Fibroblast of upper back skin (primary cell): ENCODE data around the gene NEB.
A peak's percentile ranks its signal among the peaks of the same experiment; 100 is the strongest.
"Not testable (repeated sequence)": the region's sequence is repeated elsewhere in the genome, so short reads cannot be mapped to it uniquely, and the experiment has no call there.

Experiments
- DNase-seq: peaks from one replicate; pipeline ENCODE4 v3.0.0-alpha.2; 2013

Gene NEB

DNA sequence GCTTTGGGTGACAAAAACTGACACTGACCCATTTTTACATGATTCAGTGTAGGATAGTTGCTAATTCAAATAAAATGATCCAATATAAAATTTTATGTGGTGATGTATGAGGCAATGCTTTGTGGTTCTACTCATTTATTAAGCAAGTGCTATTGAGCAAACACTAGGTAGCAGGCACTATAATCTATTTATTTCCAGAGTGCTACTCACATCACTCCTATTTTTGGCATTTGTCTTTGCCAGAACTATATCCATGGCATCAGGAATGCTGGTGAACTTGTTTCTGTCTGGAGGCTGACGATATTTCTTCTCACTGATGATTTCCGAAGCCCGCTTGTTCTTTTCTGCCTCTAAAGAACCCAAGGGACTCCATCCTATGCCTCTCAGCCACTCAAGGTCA is 84.3 kb downstream of the NEB start:
- DNase-seq = no peak

DNA sequence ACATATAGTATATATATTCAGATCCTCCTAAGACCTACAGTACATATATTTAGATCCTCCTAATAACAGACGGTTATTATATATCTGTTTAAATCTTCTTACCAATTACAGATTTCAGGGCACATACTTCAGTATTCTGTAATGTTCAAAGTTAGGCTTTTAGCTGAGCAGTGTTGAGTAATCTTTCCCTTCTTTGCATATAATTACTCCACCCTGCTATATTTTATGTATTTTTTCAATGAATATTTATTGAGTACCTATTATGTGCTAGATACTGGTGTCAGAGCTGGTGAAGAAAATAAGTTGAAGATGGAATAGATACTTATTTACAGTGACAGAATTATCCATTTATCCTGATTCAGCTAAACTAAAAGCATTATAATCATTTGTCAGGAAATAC is 84.9 kb downstream of the NEB start:
- DNase-seq = no peak

DNA sequence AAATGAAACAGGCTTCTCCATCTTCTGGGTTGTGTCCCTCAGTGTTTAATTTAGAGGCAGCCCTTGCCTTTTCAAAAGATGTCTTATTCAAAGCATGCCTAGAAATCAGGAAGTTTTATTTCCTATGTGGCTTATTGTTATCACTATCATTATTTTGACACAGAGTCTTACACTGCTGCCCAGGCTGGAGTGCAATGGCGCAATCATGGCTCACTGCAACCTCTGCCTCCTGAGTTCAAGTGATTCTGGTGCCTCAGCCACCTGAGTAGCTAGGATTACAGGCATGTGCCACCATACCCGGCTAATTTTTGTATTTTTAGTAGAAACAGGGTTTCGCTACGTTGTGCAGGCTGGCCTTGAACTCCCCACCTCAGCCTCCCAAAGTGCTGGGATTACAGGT is 87.8 kb downstream of the NEB start:
- not testable (repeated sequence) for DNase-seq

DNA sequence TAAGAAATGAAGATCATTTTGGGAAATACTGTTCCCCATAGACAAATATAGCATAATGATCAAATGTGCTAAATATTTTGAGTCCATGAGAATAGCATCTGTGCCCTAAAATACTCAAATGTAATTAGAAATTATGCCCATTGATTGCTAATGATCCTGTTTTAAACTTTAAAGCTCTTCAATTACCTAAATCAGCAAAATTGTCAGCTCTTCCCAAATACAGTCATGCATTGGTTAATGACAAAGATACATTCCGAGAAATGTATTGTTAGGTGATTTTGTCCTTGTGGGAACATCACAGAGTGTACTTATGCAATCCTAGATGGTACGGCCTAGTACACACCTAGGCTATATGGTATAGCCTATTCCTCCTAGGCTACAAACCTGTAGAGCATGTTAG is 89.7 kb downstream of the NEB start:
- DNase-seq = no peak

DNA sequence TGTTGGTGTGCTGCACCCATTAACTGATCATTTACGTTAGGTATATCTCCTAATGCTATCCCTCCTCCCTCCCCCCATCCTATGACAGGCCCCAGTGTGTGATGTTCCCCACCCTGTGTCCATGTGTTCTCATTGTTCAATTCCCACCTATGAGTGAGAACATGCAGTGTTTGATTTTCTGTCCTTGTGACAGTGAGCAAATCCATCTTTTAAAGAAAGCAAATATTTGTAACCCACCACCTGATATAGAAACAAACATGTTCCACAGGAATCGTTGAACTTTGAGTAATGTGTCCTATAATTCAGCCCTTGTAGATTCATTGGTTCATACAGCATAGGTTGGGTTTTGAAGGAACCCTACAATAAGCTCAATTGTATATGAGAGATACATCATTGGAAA is 92.4 kb downstream of the NEB start:
- DNase-seq = not testable (repeated sequence)

DNA sequence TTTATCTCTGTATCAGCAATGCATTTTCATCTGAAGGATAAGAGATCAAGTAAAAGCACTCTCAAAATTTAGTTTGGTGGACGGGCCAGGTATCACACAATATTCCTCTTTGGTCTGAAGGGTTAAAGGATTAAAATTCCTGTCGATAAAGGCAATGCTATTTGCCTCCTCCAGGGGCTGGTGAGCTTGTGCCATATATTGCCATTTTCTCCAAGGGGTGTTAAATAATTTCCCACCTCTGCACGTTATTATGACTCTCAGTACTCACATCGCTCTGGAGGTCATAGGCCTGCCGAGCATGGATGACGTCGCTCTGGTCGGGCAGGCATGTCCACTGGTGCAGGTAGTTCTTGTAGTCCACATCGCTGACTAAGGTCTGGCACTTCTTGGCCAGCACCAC is 94.2 kb downstream of the NEB start:
- no peak for DNase-seq

DNA sequence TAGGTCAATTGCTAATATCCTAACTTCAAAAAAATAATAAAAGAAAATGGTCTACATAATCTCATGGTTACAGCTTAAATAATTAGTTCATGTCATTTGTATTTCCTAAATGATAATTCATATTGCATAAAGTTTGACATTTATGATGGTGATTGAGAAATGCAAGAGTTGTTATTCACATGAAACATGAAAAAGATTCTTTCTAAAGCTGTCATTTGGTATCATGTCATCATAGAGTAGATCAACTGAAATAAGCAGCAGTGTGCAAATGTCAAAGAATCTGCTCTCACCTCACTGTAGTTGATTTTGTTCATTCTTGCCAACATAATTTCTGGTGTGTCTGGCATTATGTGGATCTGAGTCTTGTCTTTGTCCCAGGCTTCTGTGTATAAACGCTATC is 95.3 kb downstream of the NEB start:
- DNase-seq = no peak

DNA sequence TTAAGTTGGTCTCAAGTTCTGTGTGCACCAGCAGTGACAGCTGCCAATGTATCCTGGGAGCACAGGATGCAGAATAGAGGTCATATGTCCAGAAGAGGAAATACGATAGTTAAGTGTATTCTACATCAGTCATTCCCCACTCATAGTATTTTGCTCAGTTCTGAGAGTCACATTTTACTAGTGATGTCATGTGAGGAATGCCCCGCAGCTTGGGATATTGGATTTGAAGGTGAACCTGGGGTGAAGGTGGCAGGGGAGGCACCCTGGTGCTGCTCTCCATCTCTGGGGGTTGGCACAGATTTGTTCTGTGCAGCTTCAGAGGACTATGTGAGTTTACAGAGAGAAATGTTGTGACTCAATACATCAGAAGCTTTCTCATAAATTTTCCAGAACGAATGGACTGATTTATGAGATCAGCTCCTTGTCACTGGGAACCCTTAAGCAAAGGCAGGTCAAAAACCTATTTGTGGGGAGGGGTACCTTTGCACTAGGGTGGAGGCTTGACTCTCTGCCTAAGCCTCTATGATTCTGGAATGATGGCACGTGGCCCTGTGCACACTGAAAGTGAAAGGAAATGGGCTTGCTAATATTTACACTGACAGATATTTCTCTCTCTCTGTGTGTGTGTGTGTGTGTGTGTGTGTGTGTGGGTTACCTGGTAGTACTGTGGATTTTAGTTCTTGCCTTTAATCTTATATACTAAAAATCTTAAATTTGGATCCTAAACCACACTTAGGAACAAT is 95.9 kb downstream of the NEB start:
- DNase-seq = no peak

DNA sequence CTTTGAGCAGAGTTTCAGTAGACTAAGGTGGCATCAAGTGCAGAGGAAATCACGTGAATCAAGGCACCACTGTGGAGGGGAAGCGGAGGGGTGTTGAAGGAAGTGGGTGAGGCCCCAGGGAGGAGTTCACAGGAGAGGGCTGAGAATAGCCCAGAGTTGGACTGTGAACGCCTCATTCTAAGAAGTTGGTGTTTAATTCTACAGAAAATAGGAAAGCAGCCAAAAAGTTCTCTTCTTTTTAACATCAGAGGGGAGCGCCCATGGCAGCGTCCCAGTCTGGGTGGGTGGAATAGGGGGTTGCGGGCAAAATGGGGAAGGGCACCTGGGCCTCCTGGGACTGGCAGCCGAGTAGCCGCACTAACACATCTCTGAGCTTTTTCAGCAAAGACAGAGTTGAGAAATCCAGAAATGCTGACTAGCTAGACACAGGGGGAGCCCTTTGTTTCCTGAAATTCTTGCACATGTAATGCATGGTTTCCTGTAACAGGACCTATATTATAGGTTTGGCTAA is 97.0 kb downstream of the NEB start:
- DNase-seq = no peak

DNA sequence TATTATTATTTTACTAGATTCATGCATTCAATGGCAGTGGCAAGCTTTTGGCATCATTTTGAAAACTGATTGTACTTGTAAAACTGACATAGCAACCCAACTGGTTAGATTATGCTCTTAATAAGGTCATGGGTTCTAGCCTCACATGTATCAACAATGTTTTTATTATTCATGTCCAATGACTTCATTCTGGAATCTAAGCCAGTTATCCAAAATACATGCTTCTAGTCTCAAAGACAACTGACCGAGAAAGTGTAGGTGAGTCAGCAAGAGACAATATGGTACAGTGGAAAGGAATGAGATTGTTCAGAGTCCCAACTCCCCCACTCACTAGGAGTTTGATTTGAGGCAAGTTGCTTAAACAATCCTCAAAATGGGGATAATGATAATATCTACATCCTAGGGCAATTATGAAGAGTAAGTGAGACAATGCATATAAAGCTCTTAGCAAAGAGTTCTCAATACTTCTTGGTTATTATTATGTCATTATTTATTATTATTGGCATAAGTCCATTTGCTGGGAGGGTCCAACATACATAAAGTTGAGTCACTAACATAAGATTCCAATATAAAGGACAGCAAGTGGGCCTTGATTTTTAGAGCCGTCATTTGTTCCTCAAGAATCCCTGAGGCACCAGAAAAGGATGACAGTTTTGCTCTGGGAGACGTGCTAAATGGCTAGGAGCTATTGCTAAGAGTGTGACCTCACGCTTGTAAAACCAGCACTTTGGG is 99.4 kb downstream of the NEB start:
- no peak for DNase-seq

DNA sequence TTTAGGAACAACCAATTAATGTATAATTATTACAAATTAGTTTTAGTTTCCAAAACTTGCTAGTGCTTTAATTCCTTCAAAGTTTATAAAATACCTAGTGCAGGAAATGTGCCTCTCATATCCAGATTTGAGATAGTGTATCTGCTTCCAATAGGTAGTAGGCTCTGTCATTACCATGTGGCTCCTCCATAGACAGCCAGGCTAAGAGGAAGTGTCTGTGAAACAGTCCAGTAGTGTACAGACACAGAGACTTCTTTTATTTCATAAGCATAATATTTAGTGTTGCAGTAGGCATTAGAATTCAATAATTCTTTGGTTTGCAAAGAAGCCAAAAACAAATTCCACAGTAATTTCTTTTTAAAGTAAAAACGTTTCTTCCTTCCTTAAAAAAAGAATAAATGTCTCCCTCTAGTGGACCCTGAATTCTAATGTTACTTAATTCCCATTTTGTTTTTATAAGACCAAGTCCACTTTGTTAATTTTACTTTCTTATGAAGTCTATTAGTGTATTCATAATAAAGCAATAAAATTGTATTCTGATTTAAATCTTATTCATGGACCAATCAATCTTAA is 101.2 kb downstream of the NEB start:
- DNase-seq = peak; percentile 32

DNA sequence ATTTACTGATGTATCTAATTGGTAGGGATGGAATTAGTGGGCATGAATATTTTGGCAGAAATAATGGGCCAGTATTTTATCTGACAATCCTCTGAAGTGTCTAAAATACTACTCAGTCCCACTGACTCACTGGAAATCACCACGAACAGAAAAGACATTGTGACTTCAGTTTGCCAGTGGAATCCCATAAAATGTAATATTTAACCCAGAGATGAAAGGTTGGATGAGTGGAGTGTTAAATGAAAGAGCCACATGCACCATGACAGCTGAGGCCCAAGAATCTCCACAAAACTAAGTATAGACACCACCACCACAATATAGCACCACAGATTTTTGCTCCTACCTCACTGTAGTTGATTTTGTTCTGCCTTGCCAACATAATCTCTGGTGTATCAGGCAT is 103.9 kb downstream of the NEB start:
- no peak for DNase-seq

DNA sequence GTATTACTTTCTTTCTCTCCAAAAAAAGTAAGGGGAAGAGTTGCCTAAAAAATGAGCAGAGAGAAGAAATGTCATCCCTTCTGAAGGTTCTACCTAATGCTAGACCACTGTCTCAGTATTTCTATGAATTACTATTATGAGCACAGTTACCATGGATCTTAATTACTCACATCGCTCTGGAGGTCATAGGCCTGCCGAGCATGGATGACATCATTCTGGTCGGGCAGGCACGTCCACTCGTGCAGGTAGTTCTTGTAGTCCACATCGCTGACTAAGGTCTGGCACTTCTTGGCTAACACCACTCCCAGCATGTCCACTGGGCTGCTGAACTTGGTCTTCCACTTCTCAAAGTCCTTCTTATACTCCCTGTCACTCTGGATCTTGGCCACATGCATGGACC is 106.9 kb downstream of the NEB start:
- no peak for DNase-seq

DNA sequence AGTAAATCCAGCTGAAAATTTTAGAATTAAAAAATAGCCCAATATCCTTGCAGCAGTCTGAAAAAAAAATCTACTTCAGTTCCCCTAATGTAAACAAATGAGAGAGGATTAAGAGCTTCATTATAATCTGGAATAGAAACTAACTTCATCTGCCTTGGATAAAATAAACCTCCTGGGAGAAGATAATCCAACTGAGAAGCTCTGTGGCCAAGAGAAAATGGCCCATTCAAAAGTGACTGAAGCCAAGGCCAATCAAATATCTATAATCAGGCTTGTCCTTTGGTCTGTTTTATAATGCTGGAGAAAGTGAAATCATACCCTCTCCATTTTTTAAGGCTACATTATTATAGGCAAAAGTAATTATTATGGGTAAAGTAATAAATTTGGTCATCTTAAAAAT is 110.0 kb downstream of the NEB start:
- DNase-seq = no peak

DNA sequence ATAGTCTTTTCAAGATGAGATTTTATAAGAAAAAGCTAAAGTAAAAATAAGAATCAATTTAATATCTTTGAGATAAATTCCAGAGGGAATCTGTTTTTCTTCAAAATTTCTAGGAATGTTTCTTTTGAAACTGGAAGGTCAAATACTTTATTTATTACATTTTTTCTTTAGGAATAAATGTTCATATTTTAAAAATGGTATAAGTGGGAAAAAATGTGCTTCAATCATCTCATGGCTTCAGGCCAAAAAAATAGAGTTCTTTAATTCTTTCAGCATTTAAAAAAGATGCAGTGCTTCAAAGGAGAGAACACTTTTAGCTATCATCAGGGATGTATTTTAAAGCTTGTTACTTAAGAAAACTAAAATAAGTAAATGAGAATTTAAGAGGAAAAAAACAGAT is 110.6 kb downstream of the NEB start:
- DNase-seq = no peak

DNA sequence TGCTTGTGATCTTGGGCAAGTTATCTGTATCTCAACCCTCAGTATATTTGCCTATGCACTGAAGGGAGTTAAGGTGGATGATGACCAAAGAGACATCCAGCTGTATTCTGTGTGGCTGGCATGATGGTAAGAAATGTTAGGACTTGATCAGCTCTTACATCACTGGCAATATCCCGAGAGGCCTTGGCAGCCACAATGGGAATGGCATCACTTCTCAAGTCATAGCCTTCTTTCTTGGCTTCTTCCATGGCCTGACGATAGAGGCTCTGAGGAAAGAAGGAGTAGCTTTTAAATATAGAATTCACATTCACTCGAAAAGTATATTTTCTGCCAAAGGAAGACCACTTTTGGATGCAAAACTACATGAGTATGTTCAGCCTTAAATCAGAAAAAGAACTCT is 113.5 kb downstream of the NEB start:
- no peak for DNase-seq

DNA sequence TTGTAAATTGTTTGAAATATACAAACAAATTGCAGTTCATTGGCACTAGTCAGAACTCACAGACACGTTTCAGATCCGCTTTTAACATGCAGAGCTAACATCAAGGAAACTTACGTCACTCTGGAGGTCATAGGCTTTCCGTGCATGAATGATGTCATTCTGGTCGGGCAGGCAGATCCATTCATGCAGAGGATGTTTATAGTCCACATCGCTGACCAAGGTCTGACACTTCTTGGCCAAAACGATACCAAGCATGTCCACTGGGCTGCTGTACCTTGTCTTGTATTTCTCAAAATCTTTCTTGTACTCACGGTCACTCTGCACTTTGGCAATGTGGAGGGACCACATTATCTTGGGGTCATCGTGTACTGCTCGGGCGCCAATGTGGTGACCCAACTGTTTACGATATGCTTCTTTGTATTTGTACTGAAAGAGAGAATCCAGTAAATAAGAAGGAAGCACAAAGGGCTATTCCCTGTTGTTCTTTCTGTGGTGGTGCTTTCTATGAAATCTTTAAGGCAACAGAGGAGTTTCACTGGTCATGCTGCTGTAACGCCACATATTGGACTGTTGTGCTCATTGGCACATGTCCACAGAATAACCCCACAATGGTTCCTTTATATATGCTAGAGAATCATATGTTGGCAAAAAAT is 114.8 kb downstream of the NEB start:
- no peak for DNase-seq

DNA sequence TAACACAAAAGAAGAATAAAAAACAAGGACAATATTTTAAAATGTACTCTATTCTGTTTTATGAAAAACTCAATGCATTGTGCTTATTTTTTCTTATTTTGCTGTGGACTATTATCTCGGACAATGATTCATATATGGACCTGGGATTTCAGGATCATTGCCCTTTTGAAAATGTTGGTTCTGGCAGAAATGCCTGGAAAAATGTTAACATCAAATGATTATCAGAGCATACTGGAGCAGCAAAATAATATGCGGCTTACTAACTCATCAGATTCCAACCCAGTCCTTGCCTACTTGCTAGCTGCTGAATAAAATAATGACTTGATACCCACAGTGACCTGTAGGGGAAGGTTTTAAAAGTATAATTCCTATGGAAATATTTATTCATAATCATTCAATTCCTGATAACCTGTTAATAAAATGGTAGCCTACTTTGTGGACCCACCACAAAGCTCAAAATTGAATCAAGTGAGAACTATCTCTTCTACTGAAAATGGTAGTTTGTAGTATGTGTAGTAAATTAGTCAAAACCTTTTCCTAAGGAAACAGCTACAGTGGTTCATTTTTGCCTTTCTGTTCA is 117.4 kb downstream of the NEB start:
- DNase-seq = no peak

DNA sequence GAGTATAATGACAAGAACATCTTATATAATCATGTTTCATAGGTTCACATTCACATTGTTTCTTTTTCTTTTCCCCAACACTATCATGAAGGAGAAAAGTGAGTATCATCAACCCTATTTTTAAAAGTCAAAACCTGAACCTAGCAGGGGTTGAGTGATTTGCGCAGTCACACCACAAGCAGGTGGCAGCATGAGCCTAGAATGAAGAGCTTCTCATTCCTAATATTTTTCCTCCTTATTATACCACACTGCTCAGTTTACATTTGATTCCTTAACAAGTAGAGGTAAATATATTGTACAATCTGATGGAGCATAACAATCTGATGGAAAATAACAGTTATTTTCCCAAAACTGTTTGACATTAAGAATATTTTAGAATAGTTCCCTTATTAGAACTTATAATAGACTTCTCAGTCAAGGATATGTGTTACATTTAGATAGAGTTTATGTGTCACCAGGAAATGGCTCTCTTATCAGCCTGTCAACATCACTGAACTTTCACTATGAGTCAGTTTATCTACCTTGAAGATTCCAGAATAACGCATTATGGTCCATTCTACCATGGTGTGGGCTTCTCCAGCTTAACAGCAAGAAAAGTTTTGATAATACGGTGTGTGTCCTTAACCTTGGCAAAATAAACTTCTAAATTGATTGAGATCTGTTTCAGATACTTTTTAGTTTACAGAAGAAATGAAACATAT is 119.5 kb downstream of the NEB start:
- DNase-seq = no peak

DNA sequence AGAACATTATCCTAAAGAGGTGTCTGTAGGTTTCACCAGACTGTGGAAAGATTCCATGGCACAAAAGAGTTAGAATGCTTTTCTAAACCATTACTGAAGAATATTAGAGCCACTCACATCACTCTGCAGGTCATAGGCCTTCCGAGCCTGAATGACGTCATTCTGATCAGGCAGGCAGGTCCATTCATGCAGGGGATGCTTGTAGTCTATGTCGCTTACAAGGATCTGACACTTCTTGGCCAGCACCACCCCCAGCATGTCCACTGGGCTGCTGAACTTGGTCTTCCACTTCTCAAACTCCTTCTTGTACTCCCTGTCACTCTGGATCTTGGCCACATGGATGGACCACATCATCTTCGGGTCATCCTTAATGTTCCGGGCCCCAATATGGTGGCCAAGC is 120.1 kb downstream of the NEB start:
- DNase-seq = no peak

DNA sequence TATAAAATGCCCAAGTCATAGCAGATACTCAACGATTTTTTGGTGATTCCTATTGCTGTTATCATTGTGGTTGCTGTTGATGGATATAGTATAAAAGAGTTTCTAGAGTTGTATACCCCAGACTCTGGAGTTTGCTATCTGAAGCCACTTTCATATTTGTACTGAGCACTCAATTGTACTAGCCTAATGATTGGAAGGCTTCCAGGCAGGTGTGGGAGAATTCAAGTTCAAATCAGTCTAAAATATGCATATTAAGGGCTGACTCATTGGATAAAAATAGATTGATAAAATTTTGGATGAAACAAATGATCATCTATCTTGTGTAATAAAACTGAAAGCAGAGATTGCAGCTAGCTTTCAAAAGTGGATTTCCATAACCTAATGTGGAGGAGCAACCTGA is 122.9 kb downstream of the NEB start:
- no peak for DNase-seq

DNA sequence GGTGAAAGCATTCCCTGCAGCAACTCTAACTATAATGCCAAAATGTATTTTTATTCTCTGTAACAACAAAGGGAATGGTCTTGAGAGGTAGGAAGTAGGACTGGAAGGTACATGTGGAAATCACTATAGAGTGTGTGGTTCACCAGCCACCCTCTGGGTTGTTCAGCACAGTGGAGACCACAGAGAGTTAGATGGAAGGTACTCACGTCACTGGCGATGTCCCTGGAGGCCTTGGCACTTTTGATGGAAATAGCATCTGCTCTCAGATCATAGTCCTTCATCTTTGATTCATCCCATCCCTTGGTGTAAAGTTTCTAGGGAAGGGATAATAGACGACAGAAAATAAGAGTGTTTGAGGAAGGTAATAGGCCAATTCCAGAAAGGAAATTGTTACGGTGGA is 124.0 kb downstream of the NEB start:
- DNase-seq = no peak

DNA sequence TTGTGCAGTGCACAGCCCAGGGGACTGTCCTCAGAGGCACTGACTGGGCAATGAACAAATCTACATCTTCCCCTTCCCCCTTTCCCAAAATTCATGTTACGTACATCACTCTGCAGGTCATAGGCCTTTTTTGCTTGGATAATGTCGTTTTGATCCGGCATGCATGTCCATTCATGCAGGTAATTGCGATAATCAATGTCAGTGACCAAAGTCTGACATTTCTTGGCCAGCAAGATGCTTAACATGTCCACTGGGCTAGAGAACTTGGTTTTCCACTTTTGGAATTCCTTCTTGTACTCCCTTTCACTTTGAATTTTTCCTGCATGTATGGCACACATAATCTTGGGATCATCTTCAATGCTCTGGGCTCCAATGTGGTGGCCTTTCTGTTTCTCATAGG is 124.6 kb downstream of the NEB start:
- DNase-seq = no peak
